ENCODE results near the gene VWA8.

The VWA8 gene

DNA sequence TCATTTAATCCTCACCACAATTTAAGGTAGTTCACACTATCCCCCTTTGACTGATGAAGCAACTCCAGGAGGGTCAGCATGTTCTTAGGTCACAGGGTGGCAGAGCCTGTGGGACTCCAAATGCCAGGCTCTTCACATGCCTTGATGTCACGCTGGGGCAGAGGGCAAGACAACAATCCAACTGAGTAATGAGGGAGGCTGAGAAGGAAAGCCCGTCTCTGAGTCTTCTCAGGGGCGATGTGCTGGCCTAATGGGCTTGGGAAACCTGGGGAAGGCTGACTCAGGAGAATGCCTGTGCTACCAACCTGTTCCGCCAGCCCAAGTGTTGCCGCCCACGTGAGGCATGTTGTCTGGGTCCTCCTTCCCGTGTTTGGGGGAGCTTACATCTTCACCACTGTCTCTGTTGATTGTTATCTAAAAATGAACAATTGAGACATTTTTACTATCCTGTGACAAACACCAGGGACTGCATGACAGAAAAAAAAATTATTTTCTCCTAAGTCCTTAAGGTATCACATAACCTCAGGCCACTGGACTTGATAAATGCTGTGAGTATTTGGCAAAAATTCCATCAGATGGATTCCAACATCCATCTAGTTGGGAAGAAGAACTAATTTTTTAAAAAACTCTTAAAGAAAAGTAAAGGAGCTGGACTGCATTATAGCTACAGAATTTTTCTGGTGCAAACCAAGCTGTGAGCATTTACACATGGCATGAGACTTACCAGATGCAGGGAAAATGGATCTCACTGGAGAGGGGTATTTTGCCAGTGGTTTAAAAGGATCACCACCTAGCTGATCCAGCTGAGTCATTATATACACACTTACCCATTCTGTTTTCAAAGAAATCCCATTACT lies 346.0 kb downstream of the VWA8 start:
- no peak for DNase-seq (ENCODE audit: low read depth)

DNA sequence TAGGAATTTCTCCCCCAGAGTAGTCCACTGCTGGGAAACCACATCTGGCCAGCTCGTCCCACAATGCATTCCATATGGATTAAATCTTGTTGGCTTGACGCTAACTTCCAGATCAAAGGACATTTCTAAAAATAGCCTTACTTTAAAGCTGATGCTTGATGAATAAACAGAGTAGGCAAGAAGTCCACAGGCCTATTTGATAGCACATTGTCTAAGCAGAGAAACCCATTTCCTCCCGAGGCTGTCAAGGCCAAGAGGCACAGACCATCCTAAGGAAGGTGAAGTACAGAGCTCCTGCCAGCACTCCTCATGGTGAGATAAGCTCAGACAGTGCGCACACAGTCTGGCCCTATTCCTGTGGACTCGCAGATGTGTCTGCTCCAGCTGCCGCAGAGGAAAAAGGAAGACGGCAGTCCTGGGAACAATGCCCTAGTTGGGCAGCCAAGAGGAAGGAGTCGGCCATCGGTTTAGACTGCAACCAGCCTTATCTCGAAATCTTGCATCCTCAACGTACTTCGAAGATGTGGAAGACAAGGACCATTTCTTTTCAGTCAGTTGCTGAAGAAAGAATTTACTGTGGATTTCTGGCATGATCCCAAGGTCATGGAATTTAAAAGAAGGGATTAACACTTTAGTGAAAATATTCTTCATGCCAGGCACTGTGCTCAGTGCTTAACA lies 346.8 kb downstream of the VWA8 start:
- peak; percentile 88 for DNase-seq (ENCODE audit: low read depth)

DNA sequence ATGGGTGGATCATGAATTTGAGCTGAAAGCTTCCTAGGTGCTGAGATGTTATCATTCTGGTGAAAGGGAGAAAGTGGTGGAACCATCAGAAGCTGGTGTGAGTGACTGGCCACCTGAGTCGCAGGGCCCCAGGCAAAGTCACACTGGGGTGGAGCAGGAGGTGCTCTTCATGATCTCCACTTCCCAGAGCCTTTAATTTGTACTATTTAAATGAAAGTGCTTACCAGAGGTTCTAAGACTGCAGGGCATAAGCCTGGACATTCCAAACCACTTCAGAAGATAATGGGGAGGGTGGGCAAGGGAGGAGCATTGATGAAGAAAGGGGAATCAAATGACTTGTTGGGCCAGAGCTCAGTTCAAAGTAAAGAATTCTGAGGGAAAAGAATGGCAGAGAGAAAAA lies 347.4 kb downstream of the VWA8 start:
- DNase-seq (ENCODE audit: low read depth), result no peak

DNA sequence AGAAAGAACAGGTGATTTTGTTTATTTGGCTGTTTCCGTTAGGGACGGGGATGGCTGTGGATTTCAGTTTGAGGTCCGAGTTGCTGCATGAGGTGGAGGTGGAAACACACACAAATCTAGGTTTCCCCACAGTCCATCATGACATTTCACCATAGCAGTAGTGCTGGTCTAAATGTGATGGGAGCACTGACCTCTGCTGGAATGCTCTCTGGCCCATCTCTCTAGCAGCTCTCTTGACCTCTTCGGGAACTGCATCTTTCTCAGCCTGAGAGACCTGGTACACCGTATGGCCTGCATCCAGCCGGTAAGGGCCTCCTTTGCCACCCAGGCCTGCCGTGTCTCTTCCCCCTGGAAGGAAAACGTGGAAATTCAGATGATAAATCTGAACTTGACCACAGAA lies 349.5 kb downstream of the VWA8 start:
- DNase-seq (ENCODE audit: low read depth), result no peak

DNA sequence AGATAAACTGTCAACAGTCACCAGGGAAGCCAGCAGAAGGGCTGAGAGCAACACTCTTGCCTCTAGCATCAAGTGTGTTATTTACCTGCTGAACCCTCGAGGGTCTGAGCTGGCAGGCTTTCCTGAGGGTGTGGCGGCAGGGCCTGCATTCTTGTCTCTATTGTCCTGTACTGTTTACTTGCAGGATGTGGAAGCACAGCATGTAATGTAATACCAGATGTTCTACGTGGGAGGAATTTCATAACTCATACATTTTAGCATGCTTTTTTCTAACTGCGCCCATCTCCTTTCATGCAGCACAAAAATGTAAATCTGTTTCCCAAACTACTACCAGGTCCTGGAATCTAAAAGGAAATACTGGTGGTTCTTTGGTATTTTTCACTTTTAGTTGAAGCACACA lies 350.5 kb downstream of the VWA8 start:
- peak; percentile 97 for DNase-seq (ENCODE audit: low read depth)

DNA sequence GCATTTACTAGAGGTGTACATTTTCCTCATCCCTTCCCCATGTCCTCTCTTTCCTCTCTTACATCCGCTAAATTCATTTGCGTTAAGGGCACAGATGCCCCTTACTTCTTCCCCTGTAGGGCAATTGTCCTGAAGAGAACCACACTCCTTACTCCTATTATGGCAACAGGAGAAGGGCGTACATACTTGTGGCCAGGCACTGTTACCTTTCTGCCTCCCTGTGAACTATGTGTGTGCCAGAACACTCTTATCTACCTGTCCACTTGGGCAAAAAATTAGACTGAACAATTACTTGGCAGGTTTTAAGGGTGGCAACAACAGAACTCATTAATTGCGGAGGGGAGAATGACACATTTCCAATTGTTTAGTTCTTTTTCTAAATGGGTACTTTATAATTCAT lies 351.1 kb downstream of the VWA8 start:
- DNase-seq (ENCODE audit: low read depth), result no peak

DNA sequence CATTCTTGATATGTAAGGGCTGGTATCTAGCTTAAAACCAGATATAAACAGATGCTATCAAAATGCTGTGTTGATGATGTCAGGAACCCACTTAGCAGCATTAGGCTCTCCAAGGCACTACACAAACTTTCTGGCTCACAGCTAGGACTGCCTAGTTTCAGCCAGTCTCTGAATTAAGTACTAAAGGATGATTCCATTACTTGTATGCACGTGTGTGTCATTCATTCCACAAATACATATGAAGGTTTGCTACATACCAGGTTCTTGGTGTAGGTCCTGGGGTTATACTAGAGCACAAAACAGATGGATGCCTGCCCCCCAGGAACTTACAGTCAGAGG lies 352.1 kb downstream of the VWA8 start:
- DNase-seq (ENCODE audit: low read depth), result peak; percentile 56

DNA sequence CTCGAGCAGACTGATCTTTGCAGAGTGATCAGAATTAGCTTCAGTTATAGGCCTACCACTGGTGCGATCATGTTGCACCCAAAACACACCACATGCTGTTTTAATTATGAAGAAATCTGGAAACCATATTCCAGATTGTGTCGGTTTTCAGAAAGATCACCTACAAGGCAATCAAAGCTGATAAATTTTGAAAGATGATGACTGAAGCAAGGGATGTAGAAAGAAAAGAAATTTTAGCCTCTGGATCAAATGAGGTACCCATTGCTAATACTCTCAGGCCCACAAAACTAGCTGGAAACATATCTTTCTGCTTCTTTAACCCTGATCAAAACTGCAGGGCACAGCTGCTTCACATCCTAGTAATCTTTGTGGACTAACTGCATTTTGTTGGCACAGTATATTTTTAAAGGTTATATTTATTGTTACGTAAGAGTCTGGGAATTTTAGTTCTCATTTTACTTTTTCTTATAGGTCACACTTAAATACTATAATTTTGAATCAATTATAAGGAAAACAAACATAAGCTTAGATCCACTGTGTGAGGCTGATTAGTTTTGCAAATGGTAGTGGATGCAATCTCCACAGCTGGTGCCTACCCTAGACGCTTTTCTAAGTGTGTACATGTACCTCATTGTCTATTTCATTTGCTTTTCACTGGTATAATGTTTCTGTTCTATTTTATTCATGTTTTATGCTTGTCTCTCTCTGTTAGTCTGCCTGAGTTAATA lies 352.6 kb downstream of the VWA8 start:
- no peak for DNase-seq (ENCODE audit: low read depth)

DNA sequence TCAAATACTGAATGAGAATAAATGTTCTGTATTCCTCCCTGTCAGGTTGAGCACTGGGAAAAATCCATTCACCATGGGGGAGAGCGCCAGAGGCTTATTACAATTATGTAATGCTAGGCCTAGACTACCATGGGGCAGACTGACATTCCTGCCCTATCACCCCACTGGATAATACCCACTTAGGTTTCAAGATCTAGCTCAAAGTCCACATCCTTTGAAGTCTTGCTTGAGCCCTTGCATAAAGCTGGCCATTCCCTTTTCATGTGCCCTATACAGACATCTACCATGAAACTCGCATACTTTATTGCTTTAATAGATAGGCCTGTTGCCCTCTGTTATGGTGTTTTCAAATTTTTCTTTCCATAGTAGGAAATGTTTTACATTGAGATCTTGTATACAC lies 354.3 kb downstream of the VWA8 start:
- DNase-seq (ENCODE audit: low read depth), result no peak

DNA sequence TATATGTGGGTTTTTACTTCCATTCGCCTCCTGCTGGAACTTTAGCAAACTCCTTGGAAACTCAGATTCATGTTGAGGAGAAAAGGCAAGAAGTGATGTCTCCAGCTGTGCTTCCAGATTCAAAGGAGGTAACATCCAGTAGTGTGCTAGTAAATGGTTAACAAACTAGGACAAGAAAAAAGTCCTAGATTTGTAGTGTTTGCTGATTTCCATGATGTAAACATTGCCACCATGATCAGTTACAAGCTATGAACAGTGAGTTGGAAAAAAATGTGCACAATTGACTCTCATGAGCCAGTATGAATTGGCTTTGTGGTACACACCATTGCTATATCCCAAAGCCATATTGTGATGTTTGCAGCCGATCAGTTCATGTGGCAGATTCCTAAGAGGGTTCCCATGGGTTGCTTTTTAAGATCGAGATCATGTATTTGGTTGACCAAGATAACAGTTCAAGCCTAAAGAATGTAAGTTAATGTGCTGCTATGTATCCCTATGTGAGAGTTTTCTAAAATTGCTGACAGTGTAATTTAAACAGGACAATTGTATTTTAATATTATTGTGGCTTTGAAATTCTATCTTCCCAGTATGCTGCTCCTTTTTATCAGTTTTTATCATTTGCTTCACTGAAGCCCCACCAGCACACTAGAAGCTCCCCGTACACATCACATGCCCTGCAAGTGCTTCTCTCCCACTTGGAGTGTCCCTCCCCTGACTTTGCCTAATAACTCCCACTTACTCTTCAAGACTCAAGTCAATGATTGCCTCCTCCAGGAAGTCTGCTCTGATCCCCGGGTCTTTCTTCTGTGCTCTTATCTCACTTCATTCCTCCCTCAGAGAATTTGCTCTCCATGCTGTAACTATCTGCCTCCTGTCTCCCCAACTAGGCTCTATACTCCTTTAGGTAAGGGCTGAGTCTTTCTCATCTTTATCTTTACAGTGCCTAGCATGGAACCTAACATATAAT lies 355.3 kb downstream of the VWA8 start:
- no peak for DNase-seq (ENCODE audit: low read depth)

DNA sequence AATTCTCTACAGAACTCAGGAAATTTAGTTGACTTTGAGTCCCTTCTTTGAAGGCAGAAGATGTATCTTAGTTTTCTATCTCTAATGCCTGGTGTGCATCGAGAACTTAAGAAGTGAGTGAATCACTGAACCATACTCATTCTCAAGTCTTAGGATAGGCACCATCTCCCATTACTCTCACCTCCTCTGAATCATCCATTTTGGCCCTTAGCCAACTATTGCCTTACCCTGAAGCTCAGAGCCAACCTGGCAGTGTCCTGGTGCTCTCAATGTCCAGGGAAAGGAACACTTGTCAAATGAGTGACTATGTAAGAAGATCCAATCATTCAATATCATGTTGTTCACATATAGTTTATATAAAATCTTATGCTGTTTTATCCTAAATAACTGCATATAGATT lies 357.0 kb downstream of the VWA8 start:
- DNase-seq (ENCODE audit: low read depth), result peak; percentile 84

DNA sequence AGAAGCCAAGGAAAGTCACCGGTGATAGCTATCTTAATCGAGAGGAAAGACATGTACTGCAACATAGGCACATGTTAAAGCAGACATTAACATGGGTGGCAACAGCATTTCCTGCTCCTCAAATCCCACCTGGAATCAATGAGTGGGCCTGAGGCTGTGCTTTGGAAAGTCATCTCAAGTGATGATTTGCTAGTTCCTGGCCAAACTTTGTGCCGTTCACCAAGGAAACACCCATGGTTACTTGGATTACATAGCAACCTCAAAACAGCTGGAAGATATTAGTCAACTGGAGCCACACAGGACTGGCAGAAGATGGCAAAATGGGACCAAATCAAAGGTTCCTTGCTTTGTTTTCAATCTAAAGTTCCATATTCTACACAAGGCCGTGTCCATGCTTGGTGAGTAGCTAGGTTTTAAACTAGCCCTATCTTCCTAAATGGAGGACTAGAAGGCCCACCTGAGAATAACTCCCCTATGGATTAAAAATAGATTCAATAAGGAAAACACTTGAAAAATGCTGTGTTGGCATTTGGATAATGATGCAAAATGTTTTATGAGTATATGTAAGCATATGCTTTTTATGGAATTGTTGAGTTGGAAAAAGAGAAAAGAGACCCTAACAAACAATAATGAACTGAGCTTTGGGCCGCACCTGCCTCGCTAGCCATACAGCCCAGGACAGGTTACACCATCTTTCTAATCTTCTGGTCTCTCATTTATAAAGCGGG lies 359.0 kb downstream of the VWA8 start:
- no peak for DNase-seq (ENCODE audit: low read depth)

DNA sequence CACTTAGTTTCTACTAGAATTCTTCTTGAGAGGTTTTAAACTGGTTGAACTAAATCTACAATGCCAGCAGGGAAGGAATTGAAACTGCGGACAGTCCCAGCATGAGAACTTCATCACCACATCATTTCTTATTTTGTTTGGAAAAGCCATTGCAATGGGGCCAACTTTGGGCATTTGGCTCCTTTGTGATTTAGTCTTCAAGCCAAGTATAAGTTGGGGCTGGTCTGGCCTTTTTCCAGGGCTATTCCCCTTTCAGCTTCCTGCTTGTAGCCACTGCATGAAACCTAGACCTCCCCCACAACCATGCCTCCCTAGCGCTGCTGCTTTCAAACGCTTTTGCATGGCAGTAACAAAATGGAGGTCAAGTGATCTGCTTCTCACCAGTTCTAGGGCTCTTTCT lies 361.3 kb downstream of the VWA8 start:
- DNase-seq (ENCODE audit: low read depth), result no peak

DNA sequence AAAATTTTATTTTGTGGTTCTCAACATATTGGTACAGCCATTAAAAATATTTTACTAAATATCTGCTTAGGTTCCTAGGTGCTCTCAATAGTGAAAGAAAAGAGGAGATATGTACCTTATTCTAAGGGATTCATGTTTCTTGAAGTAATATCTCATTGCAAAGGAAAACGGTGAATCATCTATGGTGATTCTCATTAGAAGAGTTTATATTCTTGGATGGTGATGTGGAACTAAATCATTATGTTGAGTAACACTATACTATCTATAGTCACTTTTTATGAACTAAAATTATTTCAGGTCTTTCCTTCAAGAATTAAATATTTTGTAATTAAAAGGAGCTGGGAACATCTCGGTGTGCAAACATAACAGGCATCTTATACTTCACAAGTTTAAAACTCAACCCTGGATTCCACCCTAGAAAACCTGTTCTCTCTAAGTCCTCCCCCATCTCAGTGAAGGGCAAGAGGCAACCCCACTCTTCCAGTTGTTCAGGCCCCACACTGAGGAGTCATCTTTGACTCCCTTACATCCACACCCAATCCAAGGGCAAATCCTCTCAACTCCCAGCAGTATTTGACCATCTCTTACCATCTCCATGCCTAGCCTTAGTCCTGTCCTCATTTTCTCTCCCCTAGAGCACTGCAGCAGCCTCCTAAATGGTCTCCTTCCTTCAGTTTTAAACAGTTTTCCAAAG lies 363.4 kb downstream of the VWA8 start:
- peak; percentile 75 for DNase-seq (ENCODE audit: low read depth)

DNA sequence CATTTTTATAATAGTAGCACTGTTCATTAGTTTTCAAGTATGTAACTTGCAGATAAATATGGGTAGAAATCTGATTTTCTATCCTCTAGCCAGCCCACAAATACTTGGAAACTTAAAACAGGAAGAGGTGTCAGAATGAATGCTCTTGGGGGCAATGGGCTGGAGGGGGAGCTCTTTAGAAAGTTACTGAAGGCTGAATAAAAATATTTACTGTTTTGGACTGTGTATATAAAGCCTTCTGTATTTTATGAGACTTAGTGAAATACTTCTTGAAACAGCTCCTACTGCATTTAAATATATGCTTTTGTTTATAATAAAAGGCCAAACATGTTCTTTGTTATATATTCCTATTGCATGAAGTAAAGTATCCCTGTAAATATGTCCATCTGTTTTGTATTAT lies 364.7 kb downstream of the VWA8 start:
- DNase-seq (ENCODE audit: low read depth), result peak; percentile 60

DNA sequence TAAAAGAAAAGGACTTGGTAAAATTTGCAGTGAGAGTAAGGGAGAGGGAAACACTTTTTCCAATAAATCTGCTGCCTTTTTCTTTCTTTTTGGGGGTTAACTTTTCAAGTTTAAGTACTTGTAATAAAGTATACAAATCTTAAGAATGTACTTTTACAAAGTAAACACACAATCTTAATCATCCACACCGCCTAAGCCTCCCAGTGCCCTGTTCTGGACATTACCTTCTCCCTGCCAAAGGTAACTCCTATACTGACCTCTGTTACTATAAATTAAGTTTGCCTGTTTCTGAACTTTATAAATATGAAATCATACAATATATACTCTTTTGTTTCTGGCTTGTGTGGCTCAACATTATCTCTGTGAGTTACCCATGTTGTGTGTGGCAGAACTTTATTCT lies 365.6 kb downstream of the VWA8 start:
- DNase-seq (ENCODE audit: low read depth), result no peak

DNA sequence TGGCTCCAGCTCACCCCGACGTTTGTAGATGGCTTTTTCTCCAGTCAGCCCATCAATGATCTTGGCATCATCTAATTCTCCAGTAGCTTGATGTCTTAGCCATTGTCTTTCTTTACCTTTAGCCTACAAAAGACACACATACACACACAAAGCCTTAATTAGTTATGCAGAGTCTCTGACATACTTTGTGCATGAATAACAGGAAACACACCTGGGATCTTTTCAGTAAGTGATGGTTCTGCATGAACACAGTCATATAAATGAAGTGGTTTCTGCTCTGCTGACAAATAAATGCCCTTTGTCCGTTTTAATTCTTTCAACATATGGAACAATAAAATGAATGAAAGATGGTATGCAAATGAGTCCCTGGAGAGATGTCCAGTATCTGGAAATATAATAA lies 370.3 kb downstream of the VWA8 start:
- no peak for DNase-seq (ENCODE audit: low read depth)

DNA sequence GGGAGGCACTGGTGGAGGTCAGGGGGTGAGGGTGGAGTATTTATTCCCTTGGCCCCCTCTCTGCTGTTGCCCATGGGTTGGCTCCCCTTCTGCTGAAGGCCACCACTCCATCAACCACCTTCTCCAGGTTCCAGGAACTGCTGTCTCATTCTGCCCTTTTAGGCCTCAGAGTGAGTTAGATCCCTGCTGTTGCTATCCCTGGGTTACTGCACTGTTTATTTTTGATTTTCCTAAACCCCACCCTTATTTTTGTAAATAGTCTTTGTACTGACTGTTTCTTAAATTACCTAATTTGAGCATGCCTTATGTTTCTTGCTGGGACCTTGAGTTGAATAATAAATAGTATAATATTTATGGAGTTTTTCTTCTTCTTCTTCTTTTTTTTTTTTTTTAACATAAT lies 370.8 kb downstream of the VWA8 start:
- no peak for DNase-seq (ENCODE audit: low read depth)

DNA sequence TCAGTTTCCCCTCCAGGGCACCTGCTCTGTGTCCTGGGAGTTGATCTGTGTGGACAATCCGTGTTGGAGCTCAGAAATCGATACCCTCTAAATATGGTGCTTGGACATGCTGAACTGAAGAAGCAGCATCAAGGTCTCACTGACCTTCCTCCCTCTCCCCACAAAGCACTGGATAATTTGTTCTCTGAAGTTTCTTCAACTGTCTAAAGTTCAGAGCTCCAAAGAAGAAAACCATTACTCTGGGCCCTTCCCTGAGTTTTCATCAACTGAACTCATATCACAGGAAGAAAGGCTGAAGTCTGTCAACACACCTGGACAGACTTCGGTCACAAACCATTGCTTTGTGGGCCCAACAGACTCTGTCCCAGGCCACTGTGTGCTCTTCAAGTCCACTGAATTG lies 371.5 kb downstream of the VWA8 start:
- no peak for DNase-seq (ENCODE audit: low read depth)

DNA sequence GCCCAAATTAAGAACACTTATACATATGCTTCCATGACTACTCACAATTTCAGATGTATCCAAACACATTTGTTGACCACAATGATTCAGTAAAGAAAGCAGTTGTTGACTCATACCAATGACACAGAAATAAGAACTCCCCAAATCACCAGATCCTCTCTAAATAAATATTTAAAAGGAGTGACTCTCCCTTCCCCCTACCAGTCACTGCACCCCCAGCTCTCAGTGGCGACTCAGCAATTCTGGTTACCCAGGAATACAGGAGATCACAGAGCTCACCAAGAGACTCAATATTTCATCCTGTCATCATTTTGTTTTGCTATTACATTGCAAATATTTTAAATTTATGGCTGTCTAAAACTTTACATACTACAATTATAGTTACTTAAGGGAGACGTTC lies 372.0 kb downstream of the VWA8 start:
- peak; percentile 94 for DNase-seq (ENCODE audit: low read depth)

DNA sequence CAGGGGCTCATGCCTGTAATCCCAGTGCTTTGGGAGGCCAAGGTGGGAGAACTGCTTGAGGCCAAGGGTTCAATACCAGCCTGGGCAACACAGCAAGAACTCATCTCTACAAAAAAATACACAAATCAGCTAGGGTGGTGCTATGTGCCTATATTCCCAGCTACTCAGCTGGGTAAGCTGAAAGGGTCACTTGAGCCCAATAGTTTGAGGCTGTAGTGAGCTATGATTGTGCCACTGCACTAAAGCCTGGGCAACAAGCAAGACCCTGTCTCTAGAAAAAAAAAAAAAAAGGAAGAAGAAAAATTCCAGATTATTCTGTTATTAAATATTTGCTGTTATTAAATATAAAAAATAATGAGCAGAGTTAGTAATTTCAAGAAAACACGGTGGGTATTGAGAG lies 372.5 kb downstream of the VWA8 start:
- DNase-seq (ENCODE audit: low read depth), result no peak
